Measurements from ENCODE around the gene TMLHE. TPM values are rescaled to one million over a fixed set of nuclear protein-coding genes. Genes with fewer than 3 reads are reported as not detected.
"Not testable (repeated sequence)": the region's sequence is repeated elsewhere in the genome, so short reads cannot be mapped to it uniquely, and the experiment has no call there.

The TMLHE gene
- total and polyA plus RNA-seq, 4 donors, result 7.1 to 22.5 (median 15.7) TPM

- intact Hi-C loops (cut with DNase I); H3K4me1 ChIP-seq (ENCODE audit: control insufficient read depth in 1 of 2, insufficient read depth in 2 of 2, low read length in 2 of 2); H3K27ac ChIP-seq (ENCODE audit: low read depth in 1 of 2, low read length in 2 of 2); H3K36me3 ChIP-seq (ENCODE audit: control insufficient read depth in 1 of 2, insufficient read depth in 2 of 2, low read length in 1 of 2); H3K27me3 ChIP-seq (ENCODE audit: control insufficient read depth in 1 of 2, insufficient read depth in 2 of 2, low read length in 1 of 2); H3K9me3 ChIP-seq (ENCODE audit: control insufficient read depth, low read length); DNase-seq; ATAC-seq (ENCODE audit: low FRiP score); H3K4me3 ChIP-seq (ENCODE audit: low read length in 2 of 2): not testable (repeated sequence)
These were observed 7.4 kb upstream of the TMLHE start for GRCh38 chrX:155620110-155620509.

GRCh38 chrX:155615938-155616337 lies 3.2 kb upstream of the TMLHE start:
- Histone ChIP-seq H3K27ac (ENCODE audit: low read depth in 1 of 2, low read length in 2 of 2) (no peak overlapping the region), H3K36me3 (ENCODE audit: control insufficient read depth in 1 of 2, insufficient read depth in 2 of 2, low read length in 1 of 2) (no peaks in the 10 kb centered on the region), H3K4me1 (ENCODE audit: control insufficient read depth in 1 of 2, insufficient read depth in 2 of 2, low read length in 2 of 2) (no peaks in the 10 kb centered on the region), H3K27me3 (ENCODE audit: control insufficient read depth in 1 of 2, insufficient read depth in 2 of 2, low read length in 1 of 2) (no peaks in the 10 kb centered on the region), H3K4me3 (ENCODE audit: low read length in 2 of 2) (no peak overlapping the region), H3K9me3 (ENCODE audit: control insufficient read depth, low read length) (no peaks in the 10 kb centered on the region)
- intact Hi-C loops (cut with DNase I), result loop anchor here in 1 of 2 donors (10.0 kb wide), 1 partner anchor 149 kb away; no protein-coding TSS in a partner anchor
- ATAC-seq (ENCODE audit: low FRiP score) (no peak), DNase-seq (no peak)
- WGBS, 2 donors, result 67 to 89% methylated on average over 4 of the region's 4 CpGs

DNA sequence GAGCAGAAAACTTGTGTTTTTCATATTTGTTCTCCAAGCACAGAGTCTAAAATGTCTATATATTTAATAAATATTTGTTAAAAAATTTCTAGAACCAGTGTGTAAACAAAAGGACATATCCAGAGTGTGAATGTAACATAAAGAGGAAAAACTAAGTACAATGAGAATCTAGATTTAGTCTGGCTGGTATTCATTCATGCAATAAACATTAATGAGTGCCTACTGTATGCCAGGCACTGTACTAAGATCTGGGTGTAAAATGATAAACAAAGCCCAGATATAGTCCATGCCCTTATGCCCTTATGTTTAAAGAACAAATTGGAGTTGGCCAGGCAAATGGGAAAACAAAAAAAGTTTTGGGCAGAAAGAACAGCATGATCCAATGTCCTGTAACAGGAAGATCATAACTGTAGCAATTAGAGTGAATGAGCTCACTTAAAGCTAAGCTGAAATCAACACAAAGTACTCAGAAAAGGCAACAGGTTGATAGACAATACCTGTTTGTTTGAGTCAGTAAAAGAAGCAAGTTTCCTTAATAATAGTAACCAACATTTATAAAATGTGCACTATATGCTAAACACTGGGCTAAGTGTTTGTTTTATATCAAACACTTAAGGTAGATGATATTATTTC lies 1.3 kb upstream of the TMLHE start:
- Histone ChIP-seq H3K36me3 (ENCODE audit: control insufficient read depth in 1 of 2, insufficient read depth in 2 of 2, low read length in 1 of 2) (no peaks in the 10 kb centered on the region), H3K9me3 (ENCODE audit: control insufficient read depth, low read length) (no peaks in the 10 kb centered on the region), H3K27me3 (ENCODE audit: control insufficient read depth in 1 of 2, insufficient read depth in 2 of 2, low read length in 1 of 2) (no peaks in the 10 kb centered on the region), H3K4me1 (ENCODE audit: control insufficient read depth in 1 of 2, insufficient read depth in 2 of 2, low read length in 2 of 2) (no peaks in the 10 kb centered on the region), H3K4me3 (ENCODE audit: low read length in 2 of 2) (no peak overlapping the region), H3K27ac (ENCODE audit: low read depth in 1 of 2, low read length in 2 of 2) (no peak overlapping the region)
- intact Hi-C loops (cut with DNase I), result loop anchor here in 1 of 2 donors (10.0 kb wide), 1 partner anchor 151 kb away; no protein-coding TSS in a partner anchor
- DNase-seq (no peak), ATAC-seq (ENCODE audit: low FRiP score) (no peak)

- 30 to 44% methylated on average over 2 of the region's 2 CpGs for WGBS, 2 donors
- Histone ChIP-seq H3K9me3 (ENCODE audit: control insufficient read depth, low read length) (no peaks in the 10 kb centered on the region), H3K4me3 (ENCODE audit: low read length in 2 of 2) (no peak overlapping the region), H3K36me3 (ENCODE audit: control insufficient read depth in 1 of 2, insufficient read depth in 2 of 2, low read length in 1 of 2) (no peaks in the 10 kb centered on the region), H3K4me1 (ENCODE audit: control insufficient read depth in 1 of 2, insufficient read depth in 2 of 2, low read length in 2 of 2) (no peaks in the 10 kb centered on the region), H3K27ac (ENCODE audit: low read depth in 1 of 2, low read length in 2 of 2) (no peak overlapping the region), H3K27me3 (ENCODE audit: control insufficient read depth in 1 of 2, insufficient read depth in 2 of 2, low read length in 1 of 2) (no peaks in the 10 kb centered on the region)
- intact Hi-C loops (cut with DNase I), result loop anchor here in 1 of 2 donors (10.0 kb wide), 1 partner anchor 153 kb away; no protein-coding TSS in a partner anchor
- no peak for ATAC-seq (ENCODE audit: low FRiP score)
- no peak for DNase-seq
These were observed 1.4 kb downstream of the TMLHE start for GRCh38 chrX:155611302-155611701.

DNA sequence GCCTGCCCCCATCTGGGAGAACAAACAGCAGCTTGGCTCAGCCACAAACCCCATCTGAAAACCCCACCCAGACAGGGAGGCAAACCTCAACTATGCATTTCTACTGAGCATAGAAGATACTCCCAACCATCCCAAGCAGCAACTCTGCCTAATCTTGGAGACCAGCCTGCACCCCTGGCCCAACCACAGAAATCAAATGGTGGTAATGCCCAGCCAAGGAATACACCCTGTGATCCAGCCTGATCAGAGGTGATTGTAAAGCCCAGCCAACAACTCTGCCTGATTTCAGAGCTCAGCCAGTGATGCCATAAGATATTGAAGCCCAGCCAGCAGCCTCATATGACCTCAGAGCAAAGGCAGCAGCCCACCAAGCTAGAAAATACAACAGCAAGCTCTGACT lies 19.8 kb downstream of the TMLHE start:
- intact Hi-C loops (cut with DNase I), result no loop called here
- no peaks in the 10 kb centered on the region for H3K27me3 ChIP-seq (ENCODE audit: control insufficient read depth in 1 of 2, insufficient read depth in 2 of 2, low read length in 1 of 2)
- no peak for ATAC-seq (ENCODE audit: low FRiP score)

GRCh38 chrX:155592331-155592730 lies 20.4 kb downstream of the TMLHE start:
- H3K9me3 ChIP-seq (ENCODE audit: control insufficient read depth, low read length), result no peaks in the 10 kb centered on the region
- H3K27ac ChIP-seq (ENCODE audit: low read depth in 1 of 2, low read length in 2 of 2), result no peak overlapping the region
- ATAC-seq (ENCODE audit: low FRiP score) (no peak), DNase-seq (no peak)
- H3K27me3 ChIP-seq (ENCODE audit: control insufficient read depth in 1 of 2, insufficient read depth in 2 of 2, low read length in 1 of 2), result no peaks in the 10 kb centered on the region
- intact Hi-C loops (cut with DNase I), result no loop called here
- no peak overlapping the region for H3K4me3 ChIP-seq (ENCODE audit: low read length in 2 of 2)
- H3K4me1 ChIP-seq (ENCODE audit: control insufficient read depth in 1 of 2, insufficient read depth in 2 of 2, low read length in 2 of 2), result no peaks in the 10 kb centered on the region
- H3K36me3 ChIP-seq (ENCODE audit: control insufficient read depth in 1 of 2, insufficient read depth in 2 of 2, low read length in 1 of 2), result no peaks in the 10 kb centered on the region

More for the DNA sequence above, 19.8 kb downstream of the TMLHE start:
- Histone ChIP-seq H3K9me3 (ENCODE audit: control insufficient read depth, low read length) (no peaks in the 10 kb centered on the region), H3K4me1 (ENCODE audit: control insufficient read depth in 1 of 2, insufficient read depth in 2 of 2, low read length in 2 of 2) (no peaks in the 10 kb centered on the region), H3K36me3 (ENCODE audit: control insufficient read depth in 1 of 2, insufficient read depth in 2 of 2, low read length in 1 of 2) (no peaks in the 10 kb centered on the region), H3K27ac (ENCODE audit: low read depth in 1 of 2, low read length in 2 of 2) (no peak overlapping the region), H3K4me3 (ENCODE audit: low read length in 2 of 2) (no peak overlapping the region)
- no peak for DNase-seq

DNA sequence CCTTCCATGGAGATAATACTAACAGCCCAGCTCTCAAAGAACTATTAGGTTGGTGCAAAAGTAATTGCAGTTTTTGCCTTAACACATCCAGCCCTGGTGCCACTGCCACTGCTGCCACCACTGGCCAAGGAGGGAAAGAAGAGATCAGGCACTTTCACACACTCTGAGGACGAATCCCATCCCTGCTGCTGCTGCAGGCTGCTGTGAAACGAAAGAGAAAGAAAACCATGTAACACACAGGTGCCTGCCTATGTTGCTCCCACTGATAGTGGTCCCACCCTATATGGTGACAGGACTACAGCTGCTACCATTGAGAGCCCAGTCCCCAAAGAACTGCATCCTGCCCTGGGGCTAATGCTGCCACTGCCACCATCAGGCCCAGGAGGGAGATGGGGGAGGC lies 35.1 kb downstream of the TMLHE start:
- Histone ChIP-seq H3K4me3 (ENCODE audit: low read length in 2 of 2) (no peak overlapping the region), H3K27ac (ENCODE audit: low read depth in 1 of 2, low read length in 2 of 2) (no peak overlapping the region), H3K27me3 (ENCODE audit: control insufficient read depth in 1 of 2, insufficient read depth in 2 of 2, low read length in 1 of 2) (no peaks in the 10 kb centered on the region), H3K4me1 (ENCODE audit: control insufficient read depth in 1 of 2, insufficient read depth in 2 of 2, low read length in 2 of 2) (no peaks in the 10 kb centered on the region), H3K9me3 (ENCODE audit: control insufficient read depth, low read length) (no peaks in the 10 kb centered on the region), H3K36me3 (ENCODE audit: control insufficient read depth in 1 of 2, insufficient read depth in 2 of 2, low read length in 1 of 2) (no peaks in the 10 kb centered on the region)
- DNase-seq (no peak), ATAC-seq (ENCODE audit: low FRiP score) (no peak)
- WGBS, 2 donors, result 62 to 91% methylated on average over 2 of the region's 2 CpGs
- intact Hi-C loops (cut with DNase I), result no loop called here

- 65% methylated on average over 1 of the region's 1 CpG; no CpG with 5 or more reads in 1 of the 2 donors for WGBS, 2 donors
- intact Hi-C loops (cut with DNase I), result no loop called here
These were observed 49.7 kb downstream of the TMLHE start for GRCh38 chrX:155563099-155563498.

GRCh38 chrX:155544881-155545280 lies 67.9 kb downstream of the TMLHE start:
- no peaks in the 10 kb centered on the region for H3K4me1 ChIP-seq (ENCODE audit: control insufficient read depth in 1 of 2, insufficient read depth in 2 of 2, low read length in 2 of 2)
- 5 to 8% methylated on average over 2 of the region's 2 CpGs for WGBS, 2 donors
- no peak overlapping the region for H3K4me3 ChIP-seq (ENCODE audit: low read length in 2 of 2)
- intact Hi-C loops (cut with DNase I), result no loop called here
- no peaks in the 10 kb centered on the region for H3K27me3 ChIP-seq (ENCODE audit: control insufficient read depth in 1 of 2, insufficient read depth in 2 of 2, low read length in 1 of 2)
- ATAC-seq (ENCODE audit: low FRiP score), result no peak
- H3K9me3 ChIP-seq (ENCODE audit: control insufficient read depth, low read length), result no peaks in the 10 kb centered on the region
- no peak for DNase-seq
- no peak overlapping the region for H3K27ac ChIP-seq (ENCODE audit: low read depth in 1 of 2, low read length in 2 of 2)
- no peaks in the 10 kb centered on the region for H3K36me3 ChIP-seq (ENCODE audit: control insufficient read depth in 1 of 2, insufficient read depth in 2 of 2, low read length in 1 of 2)

More at GRCh38 chrX:155563099-155563498, 49.7 kb downstream of the TMLHE start:
- DNase-seq (no peak), ATAC-seq (ENCODE audit: low FRiP score) (no peak)
- H3K9me3 ChIP-seq (ENCODE audit: control insufficient read depth, low read length), result no peaks in the 10 kb centered on the region
- no peak overlapping the region for H3K27ac ChIP-seq (ENCODE audit: low read depth in 1 of 2, low read length in 2 of 2)
- H3K4me3 ChIP-seq (ENCODE audit: low read length in 2 of 2), result no peak overlapping the region
- no peaks in the 10 kb centered on the region for H3K27me3 ChIP-seq (ENCODE audit: control insufficient read depth in 1 of 2, insufficient read depth in 2 of 2, low read length in 1 of 2)
- no peaks in the 10 kb centered on the region for H3K36me3 ChIP-seq (ENCODE audit: control insufficient read depth in 1 of 2, insufficient read depth in 2 of 2, low read length in 1 of 2)
- no peaks in the 10 kb centered on the region for H3K4me1 ChIP-seq (ENCODE audit: control insufficient read depth in 1 of 2, insufficient read depth in 2 of 2, low read length in 2 of 2)

Measured in aorta (tissue), 5 donors.